GM19438 (cell line): ENCODE data around the gene RAVER2.
"Not testable (repeated sequence)": the region's sequence is repeated elsewhere in the genome, so short reads cannot be mapped to it uniquely, and the experiment has no call there.

Experiments used
- ATAC-seq: cut with Tn5 transposase; IDR thresholded peaks from one replicate; pipeline ENCODE4 v1.9.1; 2021; ENCODE audit warnings: low read depth; ENCODE audit not compliant: unreplicated experiment

The RAVER2 gene, protein sequence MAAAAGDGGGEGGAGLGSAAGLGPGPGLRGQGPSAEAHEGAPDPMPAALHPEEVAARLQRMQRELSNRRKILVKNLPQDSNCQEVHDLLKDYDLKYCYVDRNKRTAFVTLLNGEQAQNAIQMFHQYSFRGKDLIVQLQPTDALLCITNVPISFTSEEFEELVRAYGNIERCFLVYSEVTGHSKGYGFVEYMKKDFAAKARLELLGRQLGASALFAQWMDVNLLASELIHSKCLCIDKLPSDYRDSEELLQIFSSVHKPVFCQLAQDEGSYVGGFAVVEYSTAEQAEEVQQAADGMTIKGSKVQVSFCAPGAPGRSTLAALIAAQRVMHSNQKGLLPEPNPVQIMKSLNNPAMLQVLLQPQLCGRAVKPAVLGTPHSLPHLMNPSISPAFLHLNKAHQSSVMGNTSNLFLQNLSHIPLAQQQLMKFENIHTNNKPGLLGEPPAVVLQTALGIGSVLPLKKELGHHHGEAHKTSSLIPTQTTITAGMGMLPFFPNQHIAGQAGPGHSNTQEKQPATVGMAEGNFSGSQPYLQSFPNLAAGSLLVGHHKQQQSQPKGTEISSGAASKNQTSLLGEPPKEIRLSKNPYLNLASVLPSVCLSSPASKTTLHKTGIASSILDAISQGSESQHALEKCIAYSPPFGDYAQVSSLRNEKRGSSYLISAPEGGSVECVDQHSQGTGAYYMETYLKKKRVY

DNA sequence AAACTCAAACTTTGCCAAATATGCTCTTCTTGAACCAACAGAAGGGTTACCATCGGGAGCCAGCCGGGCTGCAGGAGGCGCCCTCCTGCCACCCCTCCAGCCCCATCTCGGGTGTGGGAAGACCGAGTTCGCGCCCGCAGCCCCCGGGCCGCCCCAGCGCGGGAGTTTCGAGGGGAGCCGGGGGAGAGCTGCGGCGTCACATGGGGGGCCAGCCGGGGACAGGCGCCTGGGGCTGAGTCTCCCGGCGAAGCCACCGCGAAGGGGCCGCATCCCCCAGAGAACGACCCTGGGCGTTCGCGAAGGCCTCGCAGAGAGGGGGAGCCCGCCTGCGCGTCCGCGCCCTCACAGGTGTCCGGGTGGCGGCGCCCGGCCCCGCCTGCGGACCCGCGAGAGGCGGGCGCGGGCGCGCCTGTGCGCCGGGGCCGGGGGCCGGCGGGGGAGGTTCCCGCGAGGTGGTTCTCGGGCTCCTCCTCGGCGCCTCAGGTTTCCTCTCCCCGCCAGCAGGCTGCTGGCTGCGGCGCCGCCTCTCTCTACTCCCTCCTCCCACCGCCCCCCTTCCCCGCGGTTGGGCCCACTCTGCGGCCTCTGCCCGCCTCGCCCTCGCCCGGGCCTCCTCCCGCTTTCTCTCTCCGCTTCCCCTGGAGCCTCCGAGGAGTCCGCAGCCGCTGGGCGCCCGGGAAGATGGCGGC is at the start of gene RAVER2:
TSS of gene RAVER2 (plus strand) at position 584 of the 689 bp plus-strand sequence. CDS start at position 682, 98 bp downstream.
- peak; percentile 57 for ATAC-seq

DNA sequence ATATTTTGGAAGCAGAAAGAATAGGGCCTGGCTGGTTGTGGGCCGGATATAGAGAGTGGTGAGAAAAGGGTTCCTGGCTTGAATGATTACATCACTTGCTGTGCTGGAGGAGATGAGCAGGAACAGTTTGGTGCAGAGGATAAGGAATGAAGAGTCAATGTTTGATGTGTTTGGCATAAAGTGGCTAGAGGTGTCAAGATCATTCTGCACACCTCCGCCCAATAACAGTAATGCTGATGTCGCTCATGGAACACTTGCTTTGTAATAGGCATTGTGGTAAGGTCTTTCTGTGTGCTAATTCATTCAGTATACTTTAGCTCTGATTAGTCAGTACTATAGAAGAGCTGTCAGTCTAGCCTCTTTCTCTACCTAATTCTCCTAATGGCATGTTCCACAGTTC is 48.0 kb upstream of the RAVER2 start:
- ATAC-seq = no peak

DNA sequence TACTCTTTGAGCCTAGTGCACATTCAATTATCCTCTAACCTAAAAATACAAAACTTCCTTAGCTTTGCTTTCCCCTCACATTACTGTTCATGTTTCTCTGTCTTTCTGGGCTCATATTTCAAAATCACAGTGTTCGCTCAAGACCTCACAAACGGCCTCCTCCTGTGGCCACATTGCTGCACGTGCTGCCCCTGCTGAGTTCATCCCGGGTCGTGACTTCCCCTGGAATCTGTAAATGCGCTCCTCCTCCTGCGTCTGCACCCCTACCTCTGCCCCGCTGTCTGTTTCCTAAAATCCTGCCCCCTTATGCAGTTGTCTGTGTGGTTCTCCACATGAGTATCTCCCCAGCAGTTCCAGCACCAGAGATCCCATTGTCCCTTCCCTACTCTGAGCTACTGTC is 45.5 kb upstream of the RAVER2 start:
- no peak for ATAC-seq

DNA sequence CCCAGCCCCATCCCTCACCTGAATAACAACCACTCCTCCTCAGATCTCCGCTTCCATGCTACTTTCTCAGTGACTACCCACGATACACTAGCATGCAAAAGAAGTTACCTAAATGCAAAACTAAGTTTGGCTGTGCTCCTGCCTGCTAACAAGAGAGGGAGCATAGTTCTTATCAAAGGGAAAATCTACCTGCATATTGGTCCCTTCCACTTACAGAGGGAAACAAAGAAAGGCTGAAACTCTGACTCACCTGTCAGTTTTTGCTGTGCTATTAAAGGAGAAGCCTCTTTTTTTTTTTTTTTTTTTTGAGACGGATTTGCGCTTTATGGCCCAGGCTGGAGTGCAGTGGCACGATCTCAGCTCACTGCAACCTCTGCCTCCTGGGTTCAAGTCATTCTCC is 43.8 kb upstream of the RAVER2 start:
- no peak for ATAC-seq

DNA sequence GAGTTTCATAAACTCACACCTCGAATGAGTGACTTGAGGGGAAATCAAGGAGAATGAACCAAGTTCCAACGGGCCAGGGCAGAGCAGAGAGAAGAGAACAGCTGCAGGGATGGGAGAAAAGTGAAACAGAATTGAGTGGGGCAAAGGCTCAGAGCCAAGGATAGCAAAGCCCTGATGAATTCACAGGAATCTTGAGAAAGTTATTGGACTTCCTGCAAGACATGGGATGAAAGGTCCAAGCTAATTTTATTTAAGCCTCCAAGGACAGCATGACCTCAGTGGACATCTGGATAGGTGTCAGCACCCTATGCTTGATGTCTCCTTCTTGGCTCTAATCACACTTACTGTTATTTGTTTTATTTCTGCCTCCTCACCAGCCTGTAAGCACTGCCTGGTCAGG is 43.0 kb upstream of the RAVER2 start:
- ATAC-seq = no peak

DNA sequence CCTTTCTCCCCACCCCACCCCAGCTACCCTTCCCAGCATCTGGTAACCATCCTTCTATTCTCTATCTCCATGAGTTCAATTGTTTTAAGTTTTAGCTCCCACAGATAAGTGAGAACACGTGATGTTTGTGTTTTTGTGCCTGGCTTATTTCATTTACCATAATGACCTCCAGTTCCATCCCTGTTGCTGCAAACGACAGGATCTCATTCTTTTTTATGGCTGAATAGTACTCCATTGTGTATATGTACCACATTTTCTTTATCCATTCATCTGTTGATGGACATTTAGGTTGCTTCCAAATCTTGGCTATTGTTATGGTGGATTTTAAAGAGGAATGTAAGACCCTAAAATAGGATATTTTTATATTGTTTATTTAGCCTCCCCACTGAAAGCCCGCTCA is 42.2 kb upstream of the RAVER2 start:
- not testable (repeated sequence) for ATAC-seq

DNA sequence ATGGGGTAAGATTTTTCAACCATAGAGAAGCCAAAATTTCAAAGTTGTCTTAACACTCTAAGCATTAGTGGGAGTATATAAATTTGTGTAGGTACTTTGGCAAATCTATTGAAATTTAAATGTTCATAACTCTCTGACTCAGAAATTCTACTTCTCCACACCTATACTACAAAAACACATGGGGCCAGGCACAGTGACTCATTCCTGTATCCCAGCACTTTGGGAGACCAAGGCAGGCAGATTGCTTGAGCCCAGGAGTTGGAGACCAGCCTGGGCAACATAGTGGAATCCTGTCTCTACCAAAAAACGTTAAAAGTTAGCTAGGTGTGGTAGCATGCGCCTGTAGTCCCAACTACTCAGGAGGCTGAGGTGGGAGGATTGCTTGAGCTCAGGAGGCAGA is 41.3 kb upstream of the RAVER2 start:
- ATAC-seq = no peak

DNA sequence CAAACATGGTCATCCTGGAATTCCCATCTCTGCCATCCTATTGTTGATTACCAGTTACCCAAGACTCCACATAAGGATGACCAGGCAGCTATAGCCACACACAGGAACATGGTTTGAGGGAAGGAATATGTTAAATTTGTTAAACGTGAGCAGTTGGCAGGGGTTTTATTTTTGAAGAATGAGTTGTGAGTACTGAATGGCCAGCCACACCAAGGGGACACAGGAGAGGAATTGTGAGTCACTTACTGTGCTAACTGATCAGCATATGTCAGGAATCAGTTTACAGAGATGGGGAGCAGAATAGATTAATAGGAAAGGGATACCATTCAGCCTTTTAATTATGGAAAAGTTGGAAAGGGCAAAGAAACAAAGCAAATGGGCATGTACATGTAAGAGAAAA is 39.3 kb upstream of the RAVER2 start:
- no peak for ATAC-seq

DNA sequence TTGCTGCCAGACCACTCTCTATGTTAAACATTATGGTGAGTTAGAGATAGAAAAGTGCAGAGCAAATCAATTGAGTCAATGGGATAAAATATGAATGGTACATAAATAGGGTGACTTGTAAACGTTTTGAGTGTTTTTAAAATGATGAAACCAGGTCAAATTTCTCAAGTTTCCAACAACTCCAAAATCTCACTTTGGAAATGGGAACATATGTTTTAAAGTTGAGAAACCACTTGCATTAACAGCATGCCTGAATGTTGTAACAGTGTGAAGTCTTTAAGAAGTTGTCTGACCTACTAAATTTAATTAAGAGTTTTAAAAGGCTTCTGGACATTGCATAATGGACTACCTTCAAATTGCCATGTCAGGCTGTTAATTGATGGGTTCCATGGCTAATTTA is 33.6 kb upstream of the RAVER2 start:
- ATAC-seq = no peak

DNA sequence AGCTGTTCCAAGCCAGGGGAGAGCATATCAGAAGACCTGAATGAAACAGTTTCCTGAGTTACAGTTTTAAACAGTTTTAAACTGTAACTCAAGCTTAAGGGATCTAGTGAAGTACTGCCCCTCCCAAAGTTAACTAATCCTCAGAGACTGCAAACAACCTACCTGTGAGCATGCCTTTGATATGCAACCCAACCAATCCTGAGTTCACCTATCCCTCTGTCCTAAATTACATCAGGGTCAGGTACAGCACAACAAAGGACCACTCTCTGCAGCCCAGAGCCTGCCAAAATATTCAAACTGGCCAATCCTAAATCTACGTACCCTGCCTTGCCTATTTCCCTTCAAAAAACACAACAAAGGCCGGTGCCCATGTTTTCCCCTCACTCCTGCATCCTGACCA is 32.8 kb upstream of the RAVER2 start:
- no peak for ATAC-seq

DNA sequence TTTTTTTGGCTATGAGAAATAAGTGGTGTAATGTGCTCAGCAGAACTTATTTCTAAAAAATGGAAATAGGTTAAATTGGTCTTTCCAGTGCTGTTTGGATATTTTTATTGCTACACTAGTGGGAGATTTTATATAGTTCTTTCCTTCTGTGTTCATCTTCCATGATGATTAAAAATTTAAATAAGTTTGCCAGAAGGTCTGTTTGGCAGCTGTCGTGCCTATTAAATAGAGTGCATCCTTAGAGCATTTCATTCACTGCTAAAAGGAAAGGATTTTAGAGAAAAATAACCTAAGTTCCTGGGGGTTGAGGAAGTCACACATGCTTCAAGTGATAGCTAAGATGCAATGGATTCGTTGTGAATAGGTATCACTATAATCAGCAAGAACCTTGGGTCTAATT is 29.7 kb upstream of the RAVER2 start:
- no peak for ATAC-seq

DNA sequence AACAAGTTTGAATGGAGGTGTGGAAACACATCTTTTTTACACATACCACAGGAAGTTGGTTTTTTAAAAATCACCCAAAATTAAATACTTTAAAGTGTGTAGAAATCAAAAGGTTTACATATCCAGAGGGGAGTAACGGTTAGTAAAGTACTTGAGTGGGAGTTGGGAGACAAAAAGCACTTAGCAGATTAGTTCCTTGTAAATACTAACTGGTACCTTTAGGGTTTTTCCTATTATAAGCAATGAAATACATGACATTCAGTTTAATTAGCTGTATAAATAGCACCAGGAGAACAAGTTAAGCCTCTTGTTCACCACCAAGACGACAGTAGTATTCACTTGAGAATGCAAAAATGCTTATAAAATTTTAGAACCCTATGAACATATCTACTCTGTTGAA is 23.7 kb upstream of the RAVER2 start:
- ATAC-seq = no peak

DNA sequence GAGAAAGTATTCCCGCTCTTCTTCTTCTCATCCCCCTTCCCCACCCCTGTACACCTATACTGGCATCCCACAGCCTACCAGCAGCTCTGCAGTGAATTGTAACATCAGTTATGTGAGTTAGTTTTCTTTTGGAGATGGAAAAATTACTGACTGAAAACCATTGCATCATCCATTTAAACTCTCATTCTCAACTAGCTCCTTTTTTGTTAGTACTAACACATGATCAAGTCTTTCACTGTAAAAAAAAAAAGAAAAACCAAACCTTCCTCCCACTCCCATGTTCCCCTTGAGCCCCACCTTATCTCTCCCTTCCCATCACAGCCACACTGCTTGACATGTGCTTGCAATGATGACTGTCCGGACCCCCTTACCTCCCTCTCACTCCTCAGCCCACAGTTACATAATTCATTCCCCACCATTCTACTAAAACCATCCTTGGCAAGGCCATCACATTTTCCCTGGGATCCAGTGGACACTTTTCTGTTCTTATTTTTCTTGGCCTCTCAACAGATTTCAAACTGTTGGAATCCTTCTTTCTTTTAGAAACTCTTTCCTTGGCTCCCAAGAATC is 23.2 kb upstream of the RAVER2 start:
- ATAC-seq = no peak

DNA sequence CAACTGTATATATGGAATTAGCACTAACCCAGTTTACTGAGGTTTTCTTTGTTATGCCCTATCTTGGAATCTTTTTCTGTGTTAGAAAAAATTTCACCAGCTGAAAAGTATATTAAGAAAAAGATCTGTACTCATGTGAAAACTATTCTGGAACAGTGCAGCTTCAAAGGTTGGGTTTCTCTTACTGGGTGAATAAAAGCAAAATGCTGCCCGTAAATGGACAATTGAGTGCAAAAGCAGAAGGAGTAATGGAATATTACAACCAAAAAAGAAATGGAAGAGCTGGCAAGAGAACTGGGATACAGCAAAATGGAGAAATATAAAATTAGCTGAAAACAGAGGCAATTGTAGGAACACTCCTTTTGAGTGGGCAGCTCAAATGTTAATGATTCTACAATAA is 17.0 kb upstream of the RAVER2 start:
- ATAC-seq = no peak

DNA sequence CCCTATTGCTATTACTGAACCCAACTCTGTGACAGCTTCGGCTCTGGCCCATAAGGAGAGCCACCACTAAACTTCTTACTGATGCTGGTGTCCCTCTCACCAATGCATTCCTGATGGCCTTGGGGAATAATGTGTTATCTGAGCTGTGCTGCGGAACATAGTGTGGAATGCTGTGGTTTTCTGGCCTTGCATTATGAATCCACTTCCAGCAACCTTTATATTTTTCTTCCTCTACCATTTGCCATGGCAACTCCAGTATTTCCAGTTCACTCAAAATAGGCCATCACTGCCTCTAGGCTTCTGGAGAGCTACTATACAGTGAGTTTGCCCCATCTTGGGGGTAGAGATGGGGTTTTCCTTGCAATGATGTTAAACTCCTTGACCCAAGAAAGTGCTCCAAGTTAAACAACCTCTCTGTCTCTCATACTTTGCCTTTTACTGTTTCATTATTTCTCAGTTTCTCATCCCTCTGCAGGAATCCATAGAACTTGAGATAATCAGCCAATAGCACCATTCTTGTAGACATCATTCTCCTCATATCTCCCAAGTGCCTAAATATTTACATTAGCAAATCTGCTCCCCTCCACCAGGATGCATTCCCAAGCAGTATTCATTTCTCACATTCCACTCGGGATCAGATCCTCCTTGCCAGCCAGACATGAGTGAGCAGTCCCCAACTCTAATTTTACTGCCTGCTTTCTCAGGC is 11.1 kb upstream of the RAVER2 start:
- ATAC-seq = no peak

DNA sequence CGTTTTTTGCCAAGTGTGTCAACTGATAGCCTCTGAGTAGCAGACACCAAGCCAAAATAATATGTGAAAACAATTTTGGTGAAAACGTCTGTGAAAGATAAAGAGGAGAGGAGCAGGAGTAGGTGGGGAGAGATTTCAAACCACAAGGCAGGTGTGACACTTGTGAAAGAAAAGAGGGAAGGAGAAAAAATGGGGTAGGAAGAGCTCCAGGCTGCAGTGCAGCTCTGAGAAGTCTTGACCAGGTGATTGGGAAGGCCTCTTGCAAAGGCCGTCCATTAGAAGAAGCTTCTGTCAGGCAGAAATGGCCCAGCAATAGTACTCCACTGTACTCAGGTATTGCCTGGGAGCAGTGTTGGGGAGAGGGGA is 10.6 kb upstream of the RAVER2 start:
- ATAC-seq = no peak

DNA sequence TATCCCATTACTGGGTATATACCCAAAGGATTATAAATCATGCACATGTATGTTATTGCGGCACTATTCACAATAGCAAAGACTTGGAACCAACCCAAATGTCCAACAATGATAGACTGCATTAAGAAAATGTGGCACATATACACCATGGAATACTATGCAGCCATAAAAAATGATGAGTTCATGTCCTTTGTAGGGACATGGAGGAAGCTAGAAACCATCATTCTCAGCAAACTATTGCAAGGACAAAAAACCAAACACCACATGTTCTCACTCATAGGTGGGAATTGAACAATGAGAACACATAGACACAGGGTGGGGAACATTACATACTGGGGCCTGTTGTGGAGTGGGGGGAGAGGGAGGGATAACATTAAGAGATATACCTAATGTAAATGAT is 4.2 kb upstream of the RAVER2 start:
- not testable (repeated sequence) for ATAC-seq

DNA sequence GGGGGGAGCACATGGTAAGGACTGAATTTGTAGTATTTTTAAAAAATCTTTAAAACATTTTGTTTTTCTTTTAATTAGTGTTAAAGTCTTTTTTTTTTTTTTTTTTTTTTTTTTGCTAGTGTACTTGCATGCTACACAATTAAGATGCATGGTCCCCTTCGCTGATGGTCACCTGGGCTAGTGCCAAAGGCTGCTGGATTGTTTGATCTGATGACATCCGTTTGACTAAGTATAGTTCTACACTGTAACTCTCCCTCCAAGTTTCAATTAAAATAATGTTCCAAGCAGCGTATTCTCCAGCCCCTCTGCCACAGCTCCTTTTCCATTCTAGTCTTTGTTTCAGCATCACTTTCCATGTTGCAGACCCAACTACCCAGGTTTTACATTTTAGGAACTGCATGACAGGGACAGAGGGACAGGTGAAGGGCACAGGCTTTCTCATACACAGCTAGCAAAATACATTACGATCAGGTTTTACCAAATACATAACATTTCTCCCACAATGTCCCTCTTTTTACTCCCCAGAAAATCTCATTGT is 852 bp upstream of the RAVER2 start:
- ATAC-seq = no peak

DNA sequence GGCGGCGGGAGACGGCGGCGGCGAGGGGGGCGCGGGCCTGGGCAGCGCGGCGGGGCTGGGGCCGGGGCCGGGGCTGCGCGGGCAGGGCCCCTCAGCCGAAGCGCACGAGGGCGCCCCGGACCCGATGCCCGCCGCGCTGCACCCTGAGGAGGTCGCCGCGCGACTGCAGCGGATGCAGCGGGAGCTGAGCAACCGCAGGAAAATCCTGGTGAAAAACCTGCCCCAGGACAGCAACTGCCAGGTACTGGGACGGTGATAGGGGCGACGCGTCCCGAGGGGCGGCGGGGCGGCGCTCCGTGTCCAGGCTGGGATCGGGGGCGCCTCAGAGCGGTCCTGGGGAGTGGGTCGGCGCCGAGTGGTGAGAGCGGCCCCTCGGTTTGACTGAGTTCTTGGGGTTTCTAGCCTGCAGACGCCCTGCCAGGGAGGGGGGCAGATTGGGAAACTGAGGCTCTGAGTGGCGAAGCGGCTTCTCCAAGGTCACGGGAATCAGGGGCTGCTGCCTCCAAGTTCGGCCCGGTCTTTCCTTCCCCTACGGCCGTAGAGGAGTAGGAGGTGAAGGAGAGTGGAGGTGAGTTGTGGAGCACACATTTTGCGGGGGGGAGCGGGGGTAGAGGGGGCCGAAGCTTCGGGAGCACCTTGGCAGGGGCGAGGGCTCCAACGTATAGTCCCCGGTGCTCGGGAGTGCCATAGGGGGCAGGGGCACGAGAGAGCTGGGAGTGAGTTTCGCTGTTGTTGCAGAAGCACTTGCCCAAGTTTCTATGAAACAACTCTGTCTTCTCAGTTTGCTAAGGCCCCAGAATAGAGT is 508 bp downstream of the RAVER2 start:
- peak; percentile 27 for ATAC-seq
